ENCODE measurements around the gene FZD4.
A peak's percentile ranks its signal among the peaks of the same experiment; 100 is the strongest.
"Not testable (repeated sequence)": the region's sequence is repeated elsewhere in the genome, so short reads cannot be mapped to it uniquely, and the experiment has no call there.

The FZD4 gene

GRCh38 chr11:86955361-86956120 lies at the start of gene FZD4 (continued):
- TF ChIP-seq ZNF350 (tag by site-specific recombination; IDR thresholded peaks at IDR 0.05), result no peak
- no peak for TF ChIP-seq ZNF473 (tag by site-specific recombination; IDR thresholded peaks at IDR 0.05)
- TF ChIP-seq ZNF704 (tag by site-specific recombination; IDR thresholded peaks at IDR 0.05), result no peak
- TF ChIP-seq ZBTB6 (tag by site-specific recombination; IDR thresholded peaks at IDR 0.05), result no peak
- no peak for TF ChIP-seq ZNF514 (tag by site-specific recombination; IDR thresholded peaks at IDR 0.05)
- no peak for TF ChIP-seq ZNF18 (tag by site-specific recombination; IDR thresholded peaks at IDR 0.05)
- TF ChIP-seq ZNF621 (tag by site-specific recombination; IDR thresholded peaks at IDR 0.05), result no peak
- TF ChIP-seq ZNF707 (tag by site-specific recombination; IDR thresholded peaks at IDR 0.05), result no peak
- no peak for TF ChIP-seq ZNF169 (tag by site-specific recombination; IDR thresholded peaks at IDR 0.05)
- TF ChIP-seq KLF7 (tag by site-specific recombination; IDR thresholded peaks at IDR 0.05; ENCODE audit: borderline replicate concordance), result peak; percentile 26; the same call in 1 of the 2 replicates
- TF ChIP-seq ZNF202 (tag by site-specific recombination; IDR thresholded peaks at IDR 0.05; ENCODE audit: borderline replicate concordance), result no peak
- peak; percentile 42; the same call in 1 of the 2 replicates for TF ChIP-seq ZFP37 (tag by site-specific recombination; IDR thresholded peaks at IDR 0.05)
- no peak for TF ChIP-seq ZNF16 (tag by site-specific recombination; IDR thresholded peaks at IDR 0.05; ENCODE audit: low read depth)
- TF ChIP-seq PRDM4 (tag by site-specific recombination; IDR thresholded peaks at IDR 0.05), result no peak
- TF ChIP-seq GLI4 (tag by site-specific recombination; IDR thresholded peaks at IDR 0.05), result no peak
- peak; percentile 50 for TF ChIP-seq ZEB2 (tag by site-specific recombination; IDR thresholded peaks at IDR 0.05)
- TF ChIP-seq ZNF423 (tag by site-specific recombination; IDR thresholded peaks at IDR 0.05), result no peak
- no peak for TF ChIP-seq MYNN (tag by site-specific recombination; IDR thresholded peaks at IDR 0.05; ENCODE audit: borderline replicate concordance)
- no peak for TF ChIP-seq ZNF837 (tag by site-specific recombination; IDR thresholded peaks at IDR 0.05)
- TF ChIP-seq OVOL3 (tag by site-specific recombination; IDR thresholded peaks at IDR 0.05), result no peak
- no peak for TF ChIP-seq ZSCAN4 (tag by site-specific recombination; IDR thresholded peaks at IDR 0.05)
- peak; percentile 27; the same call in 1 of the 2 replicates for TF ChIP-seq SP7 (tag by site-specific recombination; IDR thresholded peaks at IDR 0.05)
- no peak for TF ChIP-seq ZNF513 (tag by site-specific recombination; IDR thresholded peaks at IDR 0.05)
- no peak for TF ChIP-seq FEZF1 (tag by site-specific recombination; IDR thresholded peaks at IDR 0.05)
- TF ChIP-seq INSM2 (tag by site-specific recombination; IDR thresholded peaks at IDR 0.05), result no peak

GRCh38 chr11:87004281-87004680 lies 49.1 kb upstream of the FZD4 start:
- H3K9me3 ChIP-seq (ENCODE audit: control insufficient read depth, insufficient read depth, low read depth, low read length); POLR2A ChIA-PET: not testable (repeated sequence)

More at GRCh38 chr11:87004281-87004680, 49.1 kb upstream of the FZD4 start:
- H3K36me3 ChIP-seq (ENCODE audit: control insufficient read depth in 2 of 2, insufficient read depth in 1 of 2, low read length in 2 of 2); H3K4me1 ChIP-seq (ENCODE audit: control insufficient read depth, insufficient read depth, low read length); H3K27ac ChIP-seq (ENCODE audit: extremely low read depth, low read depth, low read length); H3K4me3 ChIP-seq (ENCODE audit: low read depth, low read length): not testable (repeated sequence)
- CTCF ChIA-PET, result interaction anchor here (0.9 kb wide), 1 partner anchor 9 kb away, joined by 3 read pairs; no protein-coding TSS in a partner anchor

Measured in HEK293 (cell line).